SK-N-SH (cell line): Measurements from ENCODE around the gene ADAM30. TPM values are rescaled to one million over a fixed set of nuclear protein-coding genes. Genes with fewer than 3 reads are reported as not detected.

Experiments used
- CTCF ChIA-PET: fragments of 300-600, 350-600 bp; formaldehyde crosslinking; extraction: SDS; loops from one replicate; lab custom pipeline; 2021; lab: Yijun Ruan, JAX
- POLR2A ChIA-PET: fragments of 350-600 bp; sonication (Branson Sonifier 250); formaldehyde crosslinking; extraction: SDS; loops from one replicate; lab custom pipeline; 2020; ENCODE audit warnings: antibody characterized with exemption, inconsistent platforms; lab: Yijun Ruan, JAX
- DNase-seq: peaks from one replicate; pipeline ENCODE4 v3.0.0; 2012
- H2AFZ ChIP-seq: fragments of 200-600 bp; sonication (generic); 2 replicates; pipeline ENCODE4 v1.8.1; 2016; ENCODE audit warnings: antibody characterized with exemption, mild to moderate bottlenecking, low read depth
- H3F3A ChIP-seq: fragments of 200-600 bp; sonication (generic); replicated peaks from 2 replicates; pipeline ENCODE3; 2016; ENCODE audit warnings: antibody characterized with exemption, mild to moderate bottlenecking; ENCODE audit not compliant: insufficient read depth
- H3K27ac ChIP-seq, 2 experiments: fragments of 200-500 bp in 1 of 2; fragments of 200-600 bp in 1 of 2; sonication (Bioruptor generic) in 1 of 2; sonication (generic), shearing (Covaris generic) in 1 of 2; 2 replicates each; pipeline versions ENCODE4 v1.5.1 to v1.6.1; 2014 to 2016; ENCODE audit warnings: low read depth in 2 of 2, inconsistent platforms in 1 of 2, low read length in 1 of 2, mild to moderate bottlenecking in 1 of 2, mixed read lengths in 1 of 2
- H3K27me3 ChIP-seq: fragments of 200-600 bp; sonication (generic), shearing (Covaris generic); 2 replicates; pipeline ENCODE4 v1.6.1; 2016; ENCODE audit warnings: mixed run types; ENCODE audit not compliant: insufficient read depth
- H3K36me3 ChIP-seq, 2 experiments: fragments of 200-500 bp in 1 of 2; fragments of 200-600 bp in 1 of 2; sonication (Bioruptor generic) in 1 of 2; sonication (generic) in 1 of 2; replicated peaks in 1 of 2; 2 replicates each; pipeline versions ENCODE3 to v1.5.1; 2014 to 2016; ENCODE audit warnings: low read length in 1 of 2, mild to moderate bottlenecking in 1 of 2; ENCODE audit not compliant: insufficient read depth in 2 of 2, control insufficient read depth in 1 of 2
- H3K4me1 ChIP-seq, 2 experiments: fragments of 200-500 bp in 1 of 2; fragments of 200-600 bp in 1 of 2; sonication (Bioruptor generic) in 1 of 2; sonication (generic), shearing (Covaris generic) in 1 of 2; 2 replicates each; pipeline versions ENCODE4 v1.5.1 to v1.6.1; 2014 to 2016; ENCODE audit warnings: low read depth in 1 of 2, low read length in 1 of 2, mixed run types in 1 of 2; ENCODE audit not compliant: insufficient read depth in 2 of 2, control insufficient read depth in 1 of 2
- H3K4me2 ChIP-seq: fragments of 200-600 bp; sonication (generic), shearing (Covaris generic); 2 replicates; pipeline ENCODE4 v1.6.1; 2017; ENCODE audit warnings: mixed run types
- H3K4me3 ChIP-seq, 2 experiments: fragments of 200-500 bp in 1 of 2; fragments of 200-600 bp in 1 of 2; sonication (Bioruptor generic) in 1 of 2; sonication (generic), shearing (Covaris generic) in 1 of 2; 2 replicates each; pipeline versions ENCODE4 v1.5.1 to v1.8.1; 2014 to 2016; ENCODE audit warnings: low read depth in 2 of 2, inconsistent platforms in 1 of 2, low read length in 1 of 2, mild to moderate bottlenecking in 1 of 2, mixed read lengths in 1 of 2, moderate library complexity in 1 of 2
- H3K79me2 ChIP-seq: fragments of 200-600 bp; sonication (generic); 2 replicates; pipeline ENCODE4 v1.8.1; 2017; ENCODE audit warnings: mild to moderate bottlenecking; ENCODE audit not compliant: insufficient read depth
- H3K9ac ChIP-seq: fragments of 200-600 bp; sonication (generic); 2 replicates; pipeline ENCODE4 v1.6.1; 2017; ENCODE audit warnings: mixed run types
- H3K9me2 ChIP-seq: fragments of 200-600 bp; sonication (generic); 2 replicates; pipeline ENCODE4 v1.6.1; 2017; ENCODE audit warnings: mixed run types
- H3K9me3 ChIP-seq: fragments of 200-600 bp; sonication (generic); 2 replicates; pipeline ENCODE4 v1.6.1; 2017; ENCODE audit warnings: mixed run types, mild to moderate bottlenecking, moderate library complexity
- H4K20me1 ChIP-seq: fragments of 200-600 bp; sonication (generic); 2 replicates; pipeline ENCODE4 v1.6.1; 2017; ENCODE audit warnings: mild to moderate bottlenecking, mixed run types; ENCODE audit not compliant: insufficient read depth
- ELF1 ChIP-seq: IDR thresholded peaks from 2 replicates; pipeline ENCODE4 v1.4.0; 2012
- EP300 ChIP-seq, 2 experiments: IDR thresholded peaks; 2 replicates each; pipeline versions ENCODE4 v1.4.0 to v1.6.1; 2012; ENCODE audit warnings: borderline replicate concordance in 1 of 2, low read depth in 1 of 2, low read length in 1 of 2
- EZH2phosphoT487 ChIP-seq: fragments of 200-600 bp; sonication (generic); IDR thresholded peaks from 2 replicates; pipeline ENCODE4 v1.6.1; 2017; ENCODE audit warnings: low read depth, mixed run types, mild to moderate bottlenecking, antibody characterized with exemption, moderate library complexity, borderline replicate concordance
- FOXJ3 ChIP-seq: sonication (generic); formaldehyde crosslinking; IDR thresholded peaks from 2 replicates; pipeline ENCODE4 v1.5.1; 2020; ENCODE audit warnings: mild to moderate bottlenecking, missing genetic modification reagents
- GABPA ChIP-seq: IDR thresholded peaks from 2 replicates; pipeline ENCODE4 v1.4.0; 2012; ENCODE audit warnings: low read depth, mild to moderate bottlenecking
- MXI1 ChIP-seq: IDR thresholded peaks from 2 replicates; pipeline ENCODE4 v1.6.1; 2012; ENCODE audit warnings: mild to moderate bottlenecking, low read depth, low read length, improper control_type of control experiment
- NFIC ChIP-seq: IDR thresholded peaks from 2 replicates; pipeline ENCODE4 v1.4.0; 2012; ENCODE audit warnings: borderline replicate concordance
- NRF1 ChIP-seq: IDR thresholded peaks from 2 replicates; pipeline ENCODE4 v1.6.1; 2012; ENCODE audit warnings: low read depth, mild to moderate bottlenecking, low read length
- POLR2AphosphoS5 ChIP-seq: IDR thresholded peaks from 2 replicates; pipeline ENCODE4 v1.6.1; 2012; ENCODE audit warnings: low read depth, low read length
- RCOR1 ChIP-seq: fragments of 150-350 bp; IDR thresholded peaks from 2 replicates; pipeline ENCODE4 v1.6.1; 2017; ENCODE audit warnings: antibody characterized with exemption, low read length
- RFX5 ChIP-seq: IDR thresholded peaks from 2 replicates; pipeline ENCODE4 v1.6.1; 2012; ENCODE audit warnings: mild to moderate bottlenecking, improper control_type of control experiment, low read length
- RXRA ChIP-seq: IDR thresholded peaks from 2 replicates; pipeline ENCODE4 v1.4.0; 2012; ENCODE audit warnings: low read depth, mild to moderate bottlenecking, borderline replicate concordance
- SMC3 ChIP-seq: IDR thresholded peaks from 2 replicates; pipeline ENCODE4 v1.6.1; 2012; ENCODE audit warnings: low read depth, low read length, improper control_type of control experiment
- TAF1 ChIP-seq: IDR thresholded peaks from 2 replicates; pipeline ENCODE4 v1.6.1; 2012; ENCODE audit warnings: low read depth, mild to moderate bottlenecking, low read length, moderate library complexity, borderline replicate concordance
- TEAD4 ChIP-seq: IDR thresholded peaks from 2 replicates; pipeline ENCODE4 v1.4.0; 2012; ENCODE audit warnings: mild to moderate bottlenecking, borderline replicate concordance; ENCODE audit not compliant: insufficient read depth
- WGBS: methylation state at CpG from one replicate; pipeline ENCODE4 v1.1.6; 2017; ENCODE audit warnings: low lambda C conversion rate; 5-methylcytosine and 5-hydroxymethylcytosine counted together
- polyA plus RNA-seq, 3 experiments: library from polyadenylated mRNA; depleted of rRNA; stranded (reverse); fragments of >200 nt; gene quantifications; 2 replicates each; pipeline ENCODE4 v1.2.3, GENCODE V29; 2012
- TF ChIP-seq, protein P1 (sequence below): fragments of 150-350 bp; IDR thresholded peaks from 2 replicates; pipeline ENCODE4 v1.6.1; 2016; ENCODE audit warnings: mild to moderate bottlenecking, low read depth, low read length
- TF ChIP-seq, protein P2 (sequence below): fragments of 150-350 bp; IDR thresholded peaks from 2 replicates; pipeline ENCODE4 v1.6.1; 2017; ENCODE audit warnings: antibody characterized with exemption, low read length, low read depth, borderline replicate concordance
- TF ChIP-seq, protein P3 (sequence below): IDR thresholded peaks from 2 replicates; pipeline ENCODE4 v1.4.0; 2012; ENCODE audit warnings: low read depth, borderline replicate concordance

ADAM30 gene
- polyA plus RNA-seq, 1 of the 3 experiments (the other 2 are of a cell fraction): not detected

DNA sequence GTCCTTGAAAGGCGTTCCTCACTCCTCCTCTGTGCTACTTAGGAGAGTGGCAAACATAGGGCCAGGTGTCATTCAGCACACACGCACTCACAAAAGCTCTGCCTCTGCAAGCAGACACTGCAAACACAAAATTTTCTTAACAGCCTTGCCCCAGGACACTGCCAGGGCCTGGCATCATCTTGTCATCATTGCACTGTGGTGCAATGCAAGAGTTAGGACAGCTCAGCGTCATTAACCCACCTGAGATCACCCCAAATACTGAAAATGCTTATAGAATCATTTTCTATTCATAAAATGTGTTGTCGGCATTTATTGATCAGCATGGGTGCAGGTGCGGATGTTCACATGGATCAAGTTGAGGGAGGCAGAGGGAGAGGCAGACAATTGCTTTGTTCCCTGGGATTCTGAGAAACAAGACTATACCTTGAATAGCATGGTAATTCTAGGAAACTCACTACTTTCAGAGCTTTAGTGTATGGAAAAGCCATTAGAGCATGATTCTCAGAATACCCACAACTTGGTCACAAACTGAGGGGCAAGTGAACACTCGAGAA is 3.0 kb downstream of the ADAM30 start (continued):
- TF ChIP-seq, protein P1, sequence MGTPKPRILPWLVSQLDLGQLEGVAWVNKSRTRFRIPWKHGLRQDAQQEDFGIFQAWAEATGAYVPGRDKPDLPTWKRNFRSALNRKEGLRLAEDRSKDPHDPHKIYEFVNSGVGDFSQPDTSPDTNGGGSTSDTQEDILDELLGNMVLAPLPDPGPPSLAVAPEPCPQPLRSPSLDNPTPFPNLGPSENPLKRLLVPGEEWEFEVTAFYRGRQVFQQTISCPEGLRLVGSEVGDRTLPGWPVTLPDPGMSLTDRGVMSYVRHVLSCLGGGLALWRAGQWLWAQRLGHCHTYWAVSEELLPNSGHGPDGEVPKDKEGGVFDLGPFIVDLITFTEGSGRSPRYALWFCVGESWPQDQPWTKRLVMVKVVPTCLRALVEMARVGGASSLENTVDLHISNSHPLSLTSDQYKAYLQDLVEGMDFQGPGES: no peak

DNA sequence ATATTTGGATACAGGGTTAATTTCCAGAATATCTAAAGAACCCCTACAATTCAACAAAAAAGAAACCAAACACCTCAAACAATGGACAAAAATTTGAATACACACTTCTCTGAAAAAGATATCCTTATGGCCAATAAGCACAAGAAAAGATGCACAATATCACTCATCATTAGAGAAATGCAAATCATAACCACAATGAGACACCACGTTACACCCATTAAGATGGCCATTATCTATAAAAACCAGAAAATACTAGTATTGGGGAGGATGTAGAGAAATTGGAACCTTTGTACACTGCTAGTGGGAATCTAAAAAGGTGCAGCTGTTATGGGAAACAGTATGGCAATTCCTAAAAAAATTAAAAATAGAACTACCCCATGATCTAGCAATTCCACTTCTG is 4.9 kb downstream of the ADAM30 start:
- Histone ChIP-seq H3K4me3 (no peak overlapping the region), H3K9me3 (no peaks in the 10 kb centered on the region), H3K9ac (no peak overlapping the region), H3K4me2 (no peak overlapping the region), H2AFZ (no peak overlapping the region), H4K20me1 (no peaks in the 10 kb centered on the region)
- CTCF ChIA-PET: interaction anchor here (1.6 kb wide), 1 partner anchor 57 kb away, joined by 5 read pairs; no protein-coding TSS in a partner anchor
- POLR2A ChIA-PET: no interaction called here
- no peak for TF ChIP-seq RXRA
- TF ChIP-seq, protein P2, sequence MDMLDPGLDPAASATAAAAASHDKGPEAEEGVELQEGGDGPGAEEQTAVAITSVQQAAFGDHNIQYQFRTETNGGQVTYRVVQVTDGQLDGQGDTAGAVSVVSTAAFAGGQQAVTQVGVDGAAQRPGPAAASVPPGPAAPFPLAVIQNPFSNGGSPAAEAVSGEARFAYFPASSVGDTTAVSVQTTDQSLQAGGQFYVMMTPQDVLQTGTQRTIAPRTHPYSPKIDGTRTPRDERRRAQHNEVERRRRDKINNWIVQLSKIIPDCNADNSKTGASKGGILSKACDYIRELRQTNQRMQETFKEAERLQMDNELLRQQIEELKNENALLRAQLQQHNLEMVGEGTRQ: no peak
- TF ChIP-seq GABPA: no peak
- TF ChIP-seq RCOR1: no peak
- no peak for TF ChIP-seq POLR2AphosphoS5
- TF ChIP-seq EZH2phosphoT487: no peak
- TF ChIP-seq SMC3: no peak
- TF ChIP-seq ELF1: no peak
- TF ChIP-seq MXI1: no peak
- TF ChIP-seq RFX5: no peak
- no peak for TF ChIP-seq EP300 (IDR thresholded peaks at IDR 0.05; ENCODE audit: borderline replicate concordance in 1 of 2, low read depth in 1 of 2, low read length in 1 of 2)
- TF ChIP-seq, all 33 proteins: peak for 0
- Histone ChIP-seq H3K79me2 (no peaks in the 10 kb centered on the region), H3K27me3 (no peaks in the 10 kb centered on the region), H3K4me1 (no peaks in the 10 kb centered on the region), H3K27ac (no peak overlapping the region), H3K36me3 (no peaks in the 10 kb centered on the region), H3F3A (no peaks in the 10 kb centered on the region), H3K9me2 (no peaks in the 10 kb centered on the region)
- DNase-seq: no peak
- 88% methylated on average over 1 of the region's 1 CpG for WGBS

DNA sequence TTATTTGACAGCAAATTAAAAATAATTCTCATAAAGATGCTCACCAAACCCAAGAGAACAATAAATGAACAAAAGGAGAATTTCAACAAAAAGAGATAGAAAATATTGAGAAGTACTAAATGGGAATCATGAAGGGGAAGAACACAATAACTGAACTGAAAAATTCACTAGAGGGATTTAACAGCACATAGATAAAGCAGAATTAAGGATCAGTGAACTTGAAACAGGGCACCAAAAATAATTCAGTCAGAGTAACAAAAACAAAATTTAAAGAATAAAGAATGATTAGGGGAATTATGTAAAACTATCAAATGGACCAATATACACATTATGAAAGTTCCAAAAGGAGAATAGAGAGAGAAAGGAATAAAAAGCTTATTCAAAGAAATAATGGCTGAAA is 7.8 kb downstream of the ADAM30 start:
- ChIA-PET POLR2A (no interaction called here), CTCF (no interaction called here)
- Histone ChIP-seq H4K20me1 (no peaks in the 10 kb centered on the region), H3K36me3 (no peaks in the 10 kb centered on the region), H3K27me3 (no peaks in the 10 kb centered on the region), H3K4me1 (no peaks in the 10 kb centered on the region), H3K79me2 (no peaks in the 10 kb centered on the region), H3K4me2 (no peak overlapping the region), H3F3A (no peaks in the 10 kb centered on the region), H3K9me2 (no peaks in the 10 kb centered on the region), H3K27ac (no peak overlapping the region), H2AFZ (no peak overlapping the region), H3K9me3 (no peaks in the 10 kb centered on the region), H3K4me3 (no peak overlapping the region), H3K9ac (no peak overlapping the region)
- DNase-seq: no peak
- TF ChIP-seq, protein P1: no peak
- no peak for TF ChIP-seq FOXJ3
- no peak for TF ChIP-seq TAF1
- TF ChIP-seq, protein P3, sequence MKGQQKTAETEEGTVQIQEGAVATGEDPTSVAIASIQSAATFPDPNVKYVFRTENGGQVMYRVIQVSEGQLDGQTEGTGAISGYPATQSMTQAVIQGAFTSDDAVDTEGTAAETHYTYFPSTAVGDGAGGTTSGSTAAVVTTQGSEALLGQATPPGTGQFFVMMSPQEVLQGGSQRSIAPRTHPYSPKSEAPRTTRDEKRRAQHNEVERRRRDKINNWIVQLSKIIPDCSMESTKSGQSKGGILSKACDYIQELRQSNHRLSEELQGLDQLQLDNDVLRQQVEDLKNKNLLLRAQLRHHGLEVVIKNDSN: no peak
- no peak for TF ChIP-seq RCOR1
- no peak for TF ChIP-seq NRF1
- TF ChIP-seq NFIC: no peak
- TF ChIP-seq TEAD4: no peak
